Duodenal mucosa (tissue), 2 donors: Measurements from ENCODE around the gene KLHL11.
"Not testable (repeated sequence)": the region's sequence is repeated elsewhere in the genome, so short reads cannot be mapped to it uniquely, and the experiment has no call there.

Experiments used
- H3K27ac ChIP-seq: one replicate; pipeline ENCODE4 v1.7.0; 2013; ENCODE audit warnings: low read depth, low read length
- H3K27me3 ChIP-seq, 2 donors: one replicate each; pipeline ENCODE4 v1.7.0; 2013; ENCODE audit warnings: low read length in 2 of 2, control low read depth in 1 of 2; ENCODE audit not compliant: insufficient read depth in 2 of 2, control insufficient read depth in 1 of 2
- H3K36me3 ChIP-seq, 2 donors: one replicate each; pipeline ENCODE4 v1.7.0; 2013; ENCODE audit warnings: low read length in 2 of 2, control low read depth in 1 of 2; ENCODE audit not compliant: insufficient read depth in 2 of 2, control insufficient read depth in 1 of 2
- H3K4me1 ChIP-seq, 2 donors: one replicate each; pipeline ENCODE4 v1.7.0; 2013; ENCODE audit warnings: low read length in 2 of 2, control low read depth in 1 of 2; ENCODE audit not compliant: insufficient read depth in 2 of 2, control insufficient read depth in 1 of 2
- H3K4me3 ChIP-seq, 2 donors: one replicate each; pipeline ENCODE4 v1.7.0; 2013; ENCODE audit warnings: low read length in 2 of 2, low read depth in 1 of 2
- H3K9ac ChIP-seq, 2 donors: one replicate each; pipeline ENCODE4 v1.7.0; 2013; ENCODE audit warnings: low read length in 2 of 2, low read depth in 1 of 2
- H3K9me3 ChIP-seq, 2 donors: one replicate each; pipeline ENCODE4 v1.7.0; 2013; ENCODE audit warnings: low read length in 2 of 2, control low read depth in 1 of 2; ENCODE audit not compliant: control insufficient read depth in 1 of 2

The KLHL11 gene

GRCh38 chr17:41840781-41841180 is 24.4 kb downstream of the KLHL11 start:
- not testable (repeated sequence) for H3K9me3 ChIP-seq, H3K9ac ChIP-seq, H3K4me3 ChIP-seq, H3K36me3 ChIP-seq, H3K27ac ChIP-seq, H3K4me1 ChIP-seq, H3K27me3 ChIP-seq

GRCh38 chr17:41839448-41839847 is 25.8 kb downstream of the KLHL11 start:
- H3K27ac ChIP-seq, H3K4me3 ChIP-seq, H3K9me3 ChIP-seq, H3K27me3 ChIP-seq, H3K9ac ChIP-seq, H3K36me3 ChIP-seq: not testable (repeated sequence)
- peaks cover 7 to 12% of the 10 kb centered on the region in 2 donors for H3K4me1 ChIP-seq

- H3K27ac ChIP-seq, result no peak within 1 kb of the TSS
- peak within 1 kb of the TSS in 1 of 2 donors; percentile 7 for H3K9ac ChIP-seq
These were observed 27.3 kb downstream of the KLHL11 start, which contains the start of gene KLHL10 for GRCh38 chr17:41837761-41838538. KLHL10 (plus strand) TSS chr17:41837825; CDS start chr17:41837933, 108 bp downstream.

GRCh38 chr17:41836550-41837196 is 28.6 kb downstream of the KLHL11 start:
- H3K9me3 ChIP-seq, result no peaks in the 10 kb centered on the region
- no peak overlapping the region for H3K27ac ChIP-seq
- peak overlapping the region; percentile 71 to 79 for H3K4me3 ChIP-seq
- H3K36me3 ChIP-seq, result peaks cover 0 to 5% of the 10 kb centered on the region in 2 donors
- peak overlapping the region in 1 of 2 donors; percentile 69 for H3K9ac ChIP-seq
- peaks cover 7 to 12% of the 10 kb centered on the region in 2 donors for H3K4me1 ChIP-seq
- H3K27me3 ChIP-seq, result peaks cover 0 to 6% of the 10 kb centered on the region in 2 donors

More at GRCh38 chr17:41837761-41838538, 27.3 kb downstream of the KLHL11 start, which contains the start of gene KLHL10:
- H3K9me3 ChIP-seq, result no peaks in the 10 kb centered on the region
- peaks cover 0 to 6% of the 10 kb centered on the region in 2 donors for H3K27me3 ChIP-seq
- no peaks in the 10 kb centered on the region for H3K36me3 ChIP-seq
- peak within 1 kb of the TSS; percentile 71 to 79 for H3K4me3 ChIP-seq
- H3K4me1 ChIP-seq, result peaks cover 7 to 12% of the 10 kb centered on the region in 2 donors

- Histone ChIP-seq H3K4me1 (peaks cover 7 to 12% of the 10 kb centered on the region in 2 donors), H3K36me3 (peaks cover 0 to 5% of the 10 kb centered on the region in 2 donors), H3K9ac (peak within 1 kb of the TSS; percentile 59 to 69), H3K4me3 (peak within 1 kb of the TSS; percentile 71 to 79), H3K27ac (no peak within 1 kb of the TSS), H3K27me3 (peaks cover 0 to 6% of the 10 kb centered on the region in 2 donors), H3K9me3 (no peaks in the 10 kb centered on the region)
These were observed 29.2 kb downstream of the KLHL11 start, which contains the start of gene NT5C3B for GRCh38 chr17:41835800-41836549. NT5C3B (minus strand) TSS chr17:41836232; CDS start chr17:41836193, 39 bp downstream.

GRCh38 chr17:41835214-41835799 is 29.9 kb downstream of the KLHL11 start:
- Histone ChIP-seq H3K36me3 (peaks cover 0 to 5% of the 10 kb centered on the region in 2 donors), H3K27ac (no peak overlapping the region), H3K27me3 (peaks cover 0 to 6% of the 10 kb centered on the region in 2 donors), H3K4me1 (peaks cover 7 to 12% of the 10 kb centered on the region in 2 donors), H3K9me3 (no peaks in the 10 kb centered on the region), H3K9ac (peak overlapping the region; percentile 48 to 59), H3K4me3 (peak overlapping the region; percentile 71 to 79)

- H3K9ac ChIP-seq, H3K27me3 ChIP-seq, H3K9me3 ChIP-seq, H3K4me1 ChIP-seq, H3K4me3 ChIP-seq, H3K27ac ChIP-seq: not testable (repeated sequence)
- H3K36me3 ChIP-seq, result peaks cover 4 to 19% of the 10 kb centered on the region in 2 donors
These were observed 35.3 kb downstream of the KLHL11 start for GRCh38 chr17:41829961-41830360.

- no peak overlapping the region for H3K27ac ChIP-seq
- H3K4me3 ChIP-seq, result no peak overlapping the region
- no peak overlapping the region for H3K9ac ChIP-seq
- no peaks in the 10 kb centered on the region for H3K9me3 ChIP-seq
- H3K4me1 ChIP-seq, result no peaks in the 10 kb centered on the region
- H3K27me3 ChIP-seq, result no peaks in the 10 kb centered on the region
- peaks cover 4 to 14% of the 10 kb centered on the region in 2 donors for H3K36me3 ChIP-seq
These were observed 39.9 kb downstream of the KLHL11 start for GRCh38 chr17:41825175-41825845.

- H3K36me3 ChIP-seq, result peaks cover 0 to 7% of the 10 kb centered on the region in 2 donors
- no peak overlapping the region for H3K9ac ChIP-seq
- no peak overlapping the region for H3K27ac ChIP-seq
- H3K9me3 ChIP-seq, result no peaks in the 10 kb centered on the region
- H3K27me3 ChIP-seq, result no peaks in the 10 kb centered on the region
- H3K4me3 ChIP-seq, result no peak overlapping the region
- H3K4me1 ChIP-seq, result no peaks in the 10 kb centered on the region
These were observed 41.1 kb downstream of the KLHL11 start for GRCh38 chr17:41824086-41824485.
